ENCODE measurements around the gene ATP6V0A4.

The ATP6V0A4 gene

GRCh38 chr7:138835087-138835486 is 37.1 kb upstream of the ATP6V0A4 start:
- H3K4me3 ChIP-seq (ENCODE audit: low read depth, low read length): no peak overlapping the region
- no peak for TF ChIP-seq CTCF (IDR thresholded peaks at IDR 0.05; ENCODE audit: insufficient read depth, low read depth, low read length, missing control alignments)
- DNase-seq (ENCODE audit: low read depth): no peak

GRCh38 chr7:138834583-138834982 is 36.6 kb upstream of the ATP6V0A4 start:
- DNase-seq (ENCODE audit: low read depth): peak; percentile 52
- no peak for TF ChIP-seq CTCF (IDR thresholded peaks at IDR 0.05; ENCODE audit: insufficient read depth, low read depth, low read length, missing control alignments)
- no peak overlapping the region for H3K4me3 ChIP-seq (ENCODE audit: low read depth, low read length)

DNA sequence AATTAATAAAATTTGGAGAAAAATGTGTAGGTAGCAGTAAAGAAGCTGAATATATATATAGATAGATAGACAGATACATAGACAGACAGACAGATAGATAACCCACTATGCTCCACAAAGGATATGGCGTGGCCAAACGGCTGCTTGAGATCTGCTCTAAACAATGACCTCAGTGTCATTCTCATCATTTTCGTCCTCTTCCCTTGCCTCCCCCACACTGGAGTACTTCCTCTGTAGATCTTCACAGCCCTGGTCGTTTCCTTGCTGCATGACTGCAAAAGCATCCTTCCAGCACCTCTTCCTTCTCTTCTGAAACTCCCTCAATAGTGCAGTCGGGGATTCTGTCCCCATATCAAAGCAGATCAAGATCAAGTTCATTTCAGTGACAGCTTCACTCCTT is 35.6 kb upstream of the ATP6V0A4 start:
- H3K4me3 ChIP-seq (ENCODE audit: low read depth, low read length): no peak overlapping the region
- TF ChIP-seq CTCF (IDR thresholded peaks at IDR 0.05; ENCODE audit: insufficient read depth, low read depth, low read length, missing control alignments): no peak
- DNase-seq (ENCODE audit: low read depth): no peak

- no peak for DNase-seq (ENCODE audit: low read depth)
- no peak for TF ChIP-seq CTCF (IDR thresholded peaks at IDR 0.05; ENCODE audit: insufficient read depth, low read depth, low read length, missing control alignments)
- no peak overlapping the region for H3K4me3 ChIP-seq (ENCODE audit: low read depth, low read length)
These were observed 35.0 kb upstream of the ATP6V0A4 start for GRCh38 chr7:138832966-138833365.

DNA sequence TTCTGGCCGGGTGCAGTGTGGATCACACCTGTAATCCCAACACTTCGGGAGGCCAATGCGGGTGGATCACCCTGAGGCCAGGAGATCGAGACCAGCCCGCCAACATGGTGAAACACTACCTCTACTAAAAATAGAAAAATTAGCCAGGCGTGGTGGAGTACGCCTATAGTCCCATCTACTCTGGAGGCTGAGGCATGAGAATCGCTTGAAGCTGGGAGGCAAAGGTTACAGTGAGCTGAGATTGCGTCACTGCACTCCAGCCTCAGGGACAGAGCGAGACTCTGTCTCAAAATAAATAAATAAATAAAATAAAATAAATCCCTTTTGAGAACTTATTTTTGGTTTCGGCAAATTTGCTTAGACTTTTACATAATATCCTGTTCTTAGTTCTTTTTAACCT is 31.3 kb upstream of the ATP6V0A4 start:
- no peak for DNase-seq (ENCODE audit: low read depth)
- TF ChIP-seq CTCF (IDR thresholded peaks at IDR 0.05; ENCODE audit: insufficient read depth, low read depth, low read length, missing control alignments): no peak
- no peak overlapping the region for H3K4me3 ChIP-seq (ENCODE audit: low read depth, low read length)

DNA sequence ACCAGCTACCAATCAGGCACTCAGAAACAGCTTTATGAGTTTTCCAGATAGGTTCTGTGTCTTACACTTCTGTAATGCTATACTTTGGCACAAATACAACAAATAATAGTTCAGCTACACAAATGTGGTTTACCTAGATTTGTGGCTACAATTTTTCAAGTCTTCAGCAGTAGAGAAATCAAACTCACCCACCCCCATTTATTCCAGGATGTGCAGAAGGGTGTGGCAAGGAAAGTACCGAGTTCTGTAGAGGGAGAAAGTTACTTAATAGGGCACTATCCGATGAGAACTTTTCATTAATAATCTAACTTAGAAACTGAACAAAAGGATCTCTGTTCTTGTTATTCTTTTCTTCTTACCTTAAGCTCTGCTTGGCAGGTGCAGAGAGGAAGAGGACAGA is 30.3 kb upstream of the ATP6V0A4 start:
- DNase-seq (ENCODE audit: low read depth): no peak
- H3K4me3 ChIP-seq (ENCODE audit: low read depth, low read length): no peak overlapping the region
- no peak for TF ChIP-seq CTCF (IDR thresholded peaks at IDR 0.05; ENCODE audit: insufficient read depth, low read depth, low read length, missing control alignments)

- no peak for TF ChIP-seq CTCF (IDR thresholded peaks at IDR 0.05; ENCODE audit: insufficient read depth, low read depth, low read length, missing control alignments)
- H3K4me3 ChIP-seq (ENCODE audit: low read depth, low read length): no peak overlapping the region
- DNase-seq (ENCODE audit: low read depth): no peak
These were observed 27.2 kb upstream of the ATP6V0A4 start for GRCh38 chr7:138825049-138825721.

Measured in GM12865 (cell line).